ENCODE results near the gene ZMIZ1. TPM values are rescaled to one million over a fixed set of nuclear protein-coding genes. Genes with fewer than 3 reads are reported as not detected.

Gene ZMIZ1
- polyA plus RNA-seq, 2 of the 4 experiments (the other 2 are of a cell fraction) = 8.1 to 30.3 TPM

GRCh38 chr10:79075418-79075817 is 6.7 kb downstream of the ZMIZ1 start:
- ChIA-PET CTCF (interaction anchor here (0.9 to 34.5 kb wide), 9 partner anchors 9 to 1028 kb away, joined by 3 to 373 read pairs (median 5); no protein-coding TSS in a partner anchor), POLR2A (interaction anchor here (0.7 kb wide), 1 partner anchor 101 kb away, joined by 3 read pairs; no protein-coding TSS in a partner anchor)
- no peak overlapping the region for H3K4me3 ChIP-seq
- TF ChIP-seq CBX2 (IDR thresholded peaks at IDR 0.05; ENCODE audit: borderline replicate concordance, low read depth) (no peak), SREBF2 (IDR thresholded peaks at IDR 0.05) (no peak), USF2 (IDR thresholded peaks at IDR 0.05) (no peak)
- peaks cover 91% of the 10 kb centered on the region for H3K4me1 ChIP-seq
- no peaks in the 10 kb centered on the region for H3K9me3 ChIP-seq
- no peak for ATAC-seq
- WGBS (ENCODE audit: missing lambda C conversion rate) = 83% methylated on average over 3 of the region's 3 CpGs
- peak overlapping the region; percentile 74 for H3K4me2 ChIP-seq
- no peak for DNase-seq (ENCODE audit: low read depth in 1 of 2, low spot score in 1 of 2)
- FAIRE-seq = no peak
- peak overlapping the region; percentile 39 to 98; a peak in 3 of 6 replicates for H3K27ac ChIP-seq

GRCh38 chr10:79077488-79078173 is 8.9 kb downstream of the ZMIZ1 start:
- TF ChIP-seq RAD21 (conservative IDR thresholded peaks at IDR 0.05 in 1 of 2, IDR thresholded peaks at IDR 0.05 in 1 of 2) (no peak), HDAC2 (IDR thresholded peaks at IDR 0.05) (no peak), FOSL2 (IDR thresholded peaks at IDR 0.05) (no peak), FOSL2 (CRISPR knock-in tag; IDR thresholded peaks at IDR 0.05) (no peak), HOXB5 (CRISPR knock-in tag; IDR thresholded peaks at IDR 0.05) (no peak), CTCF (IDR thresholded peaks at IDR 0.05) (no peak), HEYL (CRISPR knock-in tag; IDR thresholded peaks at IDR 0.05) (no peak), SREBF2 (IDR thresholded peaks at IDR 0.05) (no peak), ESRRA (IDR thresholded peaks at IDR 0.05; ENCODE audit: borderline replicate concordance, low read length) (no peak), HMGXB4 (CRISPR knock-in tag; IDR thresholded peaks at IDR 0.05; ENCODE audit: borderline replicate concordance) (no peak), RARB (CRISPR knock-in tag; IDR thresholded peaks at IDR 0.05) (no peak), MAZ (IDR thresholded peaks at IDR 0.05; ENCODE audit: borderline replicate concordance, low read depth, low read length) (no peak)
- Histone ChIP-seq H3K4me3 (no peak overlapping the region), H3K27ac (peak overlapping the region; percentile 38 to 98), H3K4me1 (peaks cover 100% of the 10 kb centered on the region), H3K9me3 (no peaks in the 10 kb centered on the region), H3K4me2 (peak overlapping the region; percentile 74)
- no peak for FAIRE-seq
- POLR2A ChIA-PET = no interaction called here
- WGBS (ENCODE audit: missing lambda C conversion rate) = 77% methylated on average over 10 of the region's 10 CpGs
- DNase-seq (ENCODE audit: low read depth in 1 of 2, low spot score in 1 of 2) = no peak
- ATAC-seq = no peak
- CTCF ChIA-PET = interaction anchor here (1.0 to 34.5 kb wide), 4 partner anchors 11 to 1030 kb away, joined by 3 to 373 read pairs (median 6); no protein-coding TSS in a partner anchor

- FAIRE-seq (no peak), DNase-seq (ENCODE audit: low read depth in 1 of 2, low spot score in 1 of 2) (no peak), ATAC-seq (no peak)
- peak overlapping the region; percentile 74 for H3K4me2 ChIP-seq
- WGBS (ENCODE audit: missing lambda C conversion rate) = 75% methylated on average over 8 of the region's 8 CpGs
- H3K4me1 ChIP-seq = peaks cover 100% of the 10 kb centered on the region
- POLR2A ChIA-PET = interaction anchor here (0.8 kb wide), 1 partner anchor 12 kb away, joined by 4 read pairs; no protein-coding TSS in a partner anchor
- no peak overlapping the region for H3K4me3 ChIP-seq
- peak overlapping the region; percentile 69 to 98 for H3K27ac ChIP-seq
- H3K9me3 ChIP-seq = no peaks in the 10 kb centered on the region
- CTCF ChIA-PET = interaction anchor here (0.6 to 34.5 kb wide), 6 partner anchors 10 to 1031 kb away, joined by 3 to 373 read pairs (median 4); no protein-coding TSS in a partner anchor
- TF ChIP-seq EHF (CRISPR knock-in tag; IDR thresholded peaks at IDR 0.05) = no peak
- no peak for TF ChIP-seq HES2 (IDR thresholded peaks at IDR 0.05)
- no peak for TF ChIP-seq PBX3 (IDR thresholded peaks at IDR 0.05)
- TF ChIP-seq CEBPB (IDR thresholded peaks at IDR 0.05) = 0 out of 4 replicates have a peak, but pooled peaks of 1 of the 2 experiments have one; percentile 27
- TF ChIP-seq CHD2 (IDR thresholded peaks at IDR 0.05; ENCODE audit: low read length, partially characterized antibody) = no peak
- TF ChIP-seq CBX8 (IDR thresholded peaks at IDR 0.05) = no peak
Observed at GRCh38 chr10:79078367-79079053, 9.7 kb downstream of the ZMIZ1 start.
